Bone marrow (tissue), 2 donors: Measurements from ENCODE around the gene TPPP3.
A peak's percentile ranks its signal among the peaks of the same experiment; 100 is the strongest.
"Not testable (repeated sequence)": the region's sequence is repeated elsewhere in the genome, so short reads cannot be mapped to it uniquely, and the experiment has no call there.

Experiments used
- DNase-seq, 2 donors: peaks; one replicate each; lab custom pipeline; 2025; lab: John Stamatoyannopoulos, UW

The TPPP3 gene

GRCh38 chr16:67389911-67390815 lies 3.1 kb downstream of the TPPP3 start:
- DNase-seq, result peak; percentile 28 to 49

GRCh38 chr16:67388591-67388990 lies 4.7 kb downstream of the TPPP3 start:
- no peak for DNase-seq

GRCh38 chr16:67388191-67388590 lies 5.1 kb downstream of the TPPP3 start:
- no peak for DNase-seq

- DNase-seq, result no peak
Observed at GRCh38 chr16:67387479-67388079, 5.7 kb downstream of the TPPP3 start.

GRCh38 chr16:67386861-67387455 lies 6.3 kb downstream of the TPPP3 start:
- DNase-seq, result no peak

GRCh38 chr16:67384778-67385510 lies 8.4 kb downstream of the TPPP3 start:
- no peak for DNase-seq

- no peak for DNase-seq
Observed at GRCh38 chr16:67383284-67383683, 10.0 kb downstream of the TPPP3 start.

GRCh38 chr16:67378642-67379041 lies 14.7 kb downstream of the TPPP3 start:
- no peak for DNase-seq

GRCh38 chr16:67376012-67376411 lies 17.3 kb downstream of the TPPP3 start:
- not testable (repeated sequence) for DNase-seq

GRCh38 chr16:67372664-67373063 lies 20.6 kb downstream of the TPPP3 start:
- DNase-seq, result peak in 1 of 2 donors; percentile 38

- DNase-seq, result no peak
Observed at GRCh38 chr16:67370661-67371060, 22.6 kb downstream of the TPPP3 start.

GRCh38 chr16:67364600-67365235 lies 28.6 kb downstream of the TPPP3 start:
- DNase-seq, result peak in 1 of 2 donors; percentile 29

GRCh38 chr16:67361038-67361437 lies 32.3 kb downstream of the TPPP3 start:
- no peak for DNase-seq

GRCh38 chr16:67359540-67360269 lies 33.6 kb downstream of the TPPP3 start:
- DNase-seq, result not testable (repeated sequence)

- no peak for DNase-seq
Observed at GRCh38 chr16:67357561-67357960, 35.7 kb downstream of the TPPP3 start.

GRCh38 chr16:67356396-67356795 lies 36.9 kb downstream of the TPPP3 start:
- DNase-seq, result no peak

GRCh38 chr16:67352463-67352862 lies 40.8 kb downstream of the TPPP3 start:
- not testable (repeated sequence) for DNase-seq

- DNase-seq, result no peak
Observed at GRCh38 chr16:67350324-67350723, 43.0 kb downstream of the TPPP3 start.

- peak in 1 of 2 donors; percentile 30 for DNase-seq
Observed at GRCh38 chr16:67349172-67349571, 44.1 kb downstream of the TPPP3 start.

GRCh38 chr16:67346341-67346740 lies 47.0 kb downstream of the TPPP3 start:
- DNase-seq, result no peak

GRCh38 chr16:67345401-67345800 lies 47.9 kb downstream of the TPPP3 start:
- DNase-seq, result no peak
